ENCODE measurements around the gene TCF7L1.

TCF7L1 gene

GRCh38 chr2:85215448-85216401 lies 82.5 kb downstream of the TCF7L1 start:
- no peak for DNase-seq (ENCODE audit: low read depth in 1 of 2, low spot score in 1 of 2)

- no peak for DNase-seq (ENCODE audit: low read depth in 1 of 2, low spot score in 1 of 2)
These were observed 83.7 kb downstream of the TCF7L1 start for GRCh38 chr2:85216927-85217326.

- no peak for DNase-seq (ENCODE audit: low read depth in 1 of 2, low spot score in 1 of 2)
These were observed 88.0 kb downstream of the TCF7L1 start for GRCh38 chr2:85221067-85221691.

- DNase-seq (ENCODE audit: low read depth in 1 of 2, low spot score in 1 of 2), result no peak
These were observed 89.6 kb downstream of the TCF7L1 start for GRCh38 chr2:85222792-85223191.

- no peak for DNase-seq (ENCODE audit: low read depth in 1 of 2, low spot score in 1 of 2)
These were observed 93.6 kb downstream of the TCF7L1 start for GRCh38 chr2:85226783-85227182.

GRCh38 chr2:85230679-85231467 lies 97.7 kb downstream of the TCF7L1 start:
- DNase-seq (ENCODE audit: low read depth in 1 of 2, low spot score in 1 of 2), result no peak

- DNase-seq (ENCODE audit: low read depth in 1 of 2, low spot score in 1 of 2), result no peak
These were observed 98.2 kb downstream of the TCF7L1 start for GRCh38 chr2:85231468-85231805.

- no peak for DNase-seq (ENCODE audit: low read depth in 1 of 2, low spot score in 1 of 2)
These were observed 98.8 kb downstream of the TCF7L1 start for GRCh38 chr2:85231952-85232351.

- DNase-seq (ENCODE audit: low read depth in 1 of 2, low spot score in 1 of 2), result no peak
These were observed 101.7 kb downstream of the TCF7L1 start for GRCh38 chr2:85234868-85235267.

GRCh38 chr2:85235281-85235680 lies 102.1 kb downstream of the TCF7L1 start:
- DNase-seq (ENCODE audit: low read depth in 1 of 2, low spot score in 1 of 2), result no peak

- DNase-seq (ENCODE audit: low read depth in 1 of 2, low spot score in 1 of 2), result no peak
These were observed 102.9 kb downstream of the TCF7L1 start for GRCh38 chr2:85236084-85236483.

- DNase-seq (ENCODE audit: low read depth in 1 of 2, low spot score in 1 of 2), result no peak
These were observed 104.8 kb downstream of the TCF7L1 start for GRCh38 chr2:85237849-85238565.

- no peak for DNase-seq (ENCODE audit: low read depth in 1 of 2, low spot score in 1 of 2)
These were observed 105.4 kb downstream of the TCF7L1 start for GRCh38 chr2:85238607-85239006.

- no peak for DNase-seq (ENCODE audit: low read depth in 1 of 2, low spot score in 1 of 2)
These were observed 105.9 kb downstream of the TCF7L1 start for GRCh38 chr2:85239102-85239501.

- no peak for DNase-seq (ENCODE audit: low read depth in 1 of 2, low spot score in 1 of 2)
These were observed 106.9 kb downstream of the TCF7L1 start for GRCh38 chr2:85240055-85240454.

- no peak for DNase-seq (ENCODE audit: low read depth in 1 of 2, low spot score in 1 of 2)
These were observed 109.1 kb downstream of the TCF7L1 start for GRCh38 chr2:85242321-85242720.

- no peak for DNase-seq (ENCODE audit: low read depth in 1 of 2, low spot score in 1 of 2)
These were observed 110.2 kb downstream of the TCF7L1 start for GRCh38 chr2:85243101-85244072.

- no peak for DNase-seq (ENCODE audit: low read depth in 1 of 2, low spot score in 1 of 2)
These were observed 111.6 kb downstream of the TCF7L1 start for GRCh38 chr2:85244828-85245227.

GRCh38 chr2:85245891-85246290 lies 112.7 kb downstream of the TCF7L1 start:
- DNase-seq (ENCODE audit: low read depth in 1 of 2, low spot score in 1 of 2), result no peak

GRCh38 chr2:85246348-85246747 lies 113.2 kb downstream of the TCF7L1 start:
- no peak for DNase-seq (ENCODE audit: low read depth in 1 of 2, low spot score in 1 of 2)

All from activated CD4-positive, alpha-beta T cell treated with anti-CD3 and anti-CD28 coated beads, Interleukin-2, amount 50 U/mL, for 24 hours (primary cell).